Chondrocyte (in vitro differentiated cells): ENCODE results near the gene TGIF1. TPM values are rescaled to one million over a fixed set of nuclear protein-coding genes. Genes with fewer than 3 reads are reported as not detected.

Experiments
- DNase-seq: peaks from one replicate; pipeline ENCODE4 v3.0.0; 2021; ENCODE audit warnings: mixed read lengths, low spot score
- H3K27ac Mint-ChIP-seq: one replicate; pipeline ENCODE4 v1.8.0; 2021; ENCODE audit warnings: mild to moderate bottlenecking, moderate library complexity, mixed read lengths; ENCODE audit not compliant: unreplicated experiment
- H3K27me3 Mint-ChIP-seq: 2 replicates; pipeline ENCODE4 v1.8.0; 2021; ENCODE audit warnings: low read depth, mixed read lengths
- H3K36me3 Mint-ChIP-seq: 2 replicates; pipeline ENCODE4 v1.8.0; 2021; ENCODE audit warnings: low read depth, mixed read lengths
- H3K4me1 Mint-ChIP-seq: 2 replicates; pipeline ENCODE4 v1.8.0; 2021; ENCODE audit warnings: low read depth, mild to moderate bottlenecking, mixed read lengths
- H3K4me3 Mint-ChIP-seq: one replicate; pipeline ENCODE4 v1.8.0; 2021; ENCODE audit warnings: mild to moderate bottlenecking, moderate library complexity, mixed read lengths; ENCODE audit not compliant: unreplicated experiment
- H3K9me3 Mint-ChIP-seq: 2 replicates; pipeline ENCODE4 v1.8.0; 2021; ENCODE audit warnings: low read depth, mixed read lengths
- CTCF ChIP-seq: fragments of 200-600 bp; sonication (generic); IDR thresholded peaks from 2 replicates; pipeline ENCODE4 v1.5.0; 2021; ENCODE audit warnings: antibody characterized with exemption, mild to moderate bottlenecking, moderate library complexity
- total RNA-seq: library from RNA; stranded (reverse); gene quantifications from 3 replicates; pipeline ENCODE4 v1.2.1, GENCODE V29; 2021

TGIF1 gene
- total RNA-seq, 1 donor from 2014 or later: 67.0 TPM

GRCh38 chr18:3444296-3444695 is 5.7 kb upstream of the TGIF1 start:
- Mint-ChIP-seq H3K36me3 (no peaks in the 10 kb centered on the region), H3K4me3 (no peak overlapping the region), H3K4me1 (peaks cover 19% of the 10 kb centered on the region), H3K9me3 (no peaks in the 10 kb centered on the region), H3K27me3 (no peaks in the 10 kb centered on the region), H3K27ac (no peak overlapping the region)
- TF ChIP-seq CTCF: no peak
- no peak for DNase-seq

GRCh38 chr18:3444954-3445353 is 5.0 kb upstream of the TGIF1 start:
- no peaks in the 10 kb centered on the region for H3K36me3 Mint-ChIP-seq
- no peaks in the 10 kb centered on the region for H3K9me3 Mint-ChIP-seq
- no peak overlapping the region for H3K4me3 Mint-ChIP-seq
- no peak for DNase-seq
- no peak for TF ChIP-seq CTCF
- H3K27ac Mint-ChIP-seq: no peak overlapping the region
- peaks cover 19% of the 10 kb centered on the region for H3K4me1 Mint-ChIP-seq
- no peaks in the 10 kb centered on the region for H3K27me3 Mint-ChIP-seq

GRCh38 chr18:3447068-3447894 is 2.7 kb upstream of the TGIF1 start:
- DNase-seq: no peak
- H3K27me3 Mint-ChIP-seq: no peaks in the 10 kb centered on the region
- no peaks in the 10 kb centered on the region for H3K36me3 Mint-ChIP-seq
- H3K4me1 Mint-ChIP-seq: peaks cover 16% of the 10 kb centered on the region
- H3K9me3 Mint-ChIP-seq: no peaks in the 10 kb centered on the region
- H3K4me3 Mint-ChIP-seq: peak overlapping the region; percentile 95
- H3K27ac Mint-ChIP-seq: peak overlapping the region; percentile 100
- TF ChIP-seq CTCF: no peak

- peak; percentile 98 for DNase-seq
- no peaks in the 10 kb centered on the region for H3K36me3 Mint-ChIP-seq
- H3K27ac Mint-ChIP-seq: peak overlapping the region; percentile 100
- H3K9me3 Mint-ChIP-seq: no peaks in the 10 kb centered on the region
- H3K4me3 Mint-ChIP-seq: peak overlapping the region; percentile 95
- no peaks in the 10 kb centered on the region for H3K27me3 Mint-ChIP-seq
- peak; percentile 49 for TF ChIP-seq CTCF
- H3K4me1 Mint-ChIP-seq: peaks cover 23% of the 10 kb centered on the region
Measured at GRCh38 chr18:3447895-3448837, 1.8 kb upstream of the TGIF1 start.

- Mint-ChIP-seq H3K27ac (peak overlapping the region; percentile 100), H3K4me3 (peak overlapping the region; percentile 95), H3K36me3 (no peaks in the 10 kb centered on the region), H3K9me3 (no peaks in the 10 kb centered on the region), H3K27me3 (no peaks in the 10 kb centered on the region), H3K4me1 (peaks cover 28% of the 10 kb centered on the region)
- TF ChIP-seq CTCF: no peak
- DNase-seq: no peak
Measured at GRCh38 chr18:3448838-3449511, 997 bp upstream of the TGIF1 start.
